Measurements from ENCODE around the gene SP140L.
A peak's percentile ranks its signal among the peaks of the same experiment; 100 is the strongest.
"Not testable (repeated sequence)": the region's sequence is repeated elsewhere in the genome, so short reads cannot be mapped to it uniquely, and the experiment has no call there.

SP140L gene

DNA sequence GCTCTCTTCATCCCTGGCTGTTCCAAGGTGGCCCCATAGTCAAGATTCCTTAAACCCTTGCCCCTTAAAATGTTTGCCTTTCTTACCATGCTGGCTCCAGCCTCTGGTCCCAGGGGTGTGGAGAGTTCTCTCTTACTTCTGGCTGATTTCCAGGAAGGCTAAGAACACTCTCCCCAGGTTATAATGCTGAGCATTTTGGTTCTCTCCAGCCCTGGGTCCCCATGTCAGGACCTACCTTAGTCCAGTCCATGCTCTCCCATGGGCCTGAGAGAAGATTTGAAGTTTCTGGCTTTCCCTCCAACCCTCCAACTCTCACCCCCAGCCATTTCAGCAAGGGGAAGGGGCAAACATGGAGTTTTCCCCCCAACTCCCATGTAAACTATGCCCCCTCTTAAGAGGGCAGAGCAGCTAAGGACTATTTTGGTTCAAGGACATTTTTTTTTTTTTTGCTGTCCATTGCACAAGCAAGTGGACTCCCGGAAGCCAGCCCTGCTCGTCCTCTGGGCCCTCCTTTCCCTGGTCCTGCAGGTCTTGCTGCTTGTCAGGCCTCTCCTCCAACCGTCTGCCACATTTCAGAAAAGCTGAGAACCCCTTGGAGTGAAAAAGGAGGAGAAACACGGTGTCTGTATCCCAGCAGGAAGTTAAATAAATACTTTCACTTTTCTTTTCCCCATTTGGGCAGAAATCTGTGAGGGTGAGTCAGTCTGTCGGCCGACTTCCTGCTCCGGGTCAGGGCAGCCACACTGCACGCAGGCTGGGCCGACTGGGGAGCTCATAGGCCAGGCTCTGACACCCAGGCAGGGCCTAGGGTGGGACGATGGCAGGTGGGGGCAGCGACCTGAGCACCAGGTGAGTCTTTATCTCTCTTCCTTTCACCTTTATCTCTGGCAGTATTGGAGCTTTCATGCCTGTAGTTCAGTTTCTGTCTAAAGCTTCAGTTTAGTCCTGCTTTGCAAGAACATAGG is at the start of gene SP140L:
Gene SP140L, plus strand, starts transcription at position 741 of the 965 bp plus-strand sequence. Its CDS starts 77 bp downstream, at position 818.
- peak; percentile 64 to 78 (median 65) for DNase-seq (ENCODE audit: low read depth in 3 of 3)

DNA sequence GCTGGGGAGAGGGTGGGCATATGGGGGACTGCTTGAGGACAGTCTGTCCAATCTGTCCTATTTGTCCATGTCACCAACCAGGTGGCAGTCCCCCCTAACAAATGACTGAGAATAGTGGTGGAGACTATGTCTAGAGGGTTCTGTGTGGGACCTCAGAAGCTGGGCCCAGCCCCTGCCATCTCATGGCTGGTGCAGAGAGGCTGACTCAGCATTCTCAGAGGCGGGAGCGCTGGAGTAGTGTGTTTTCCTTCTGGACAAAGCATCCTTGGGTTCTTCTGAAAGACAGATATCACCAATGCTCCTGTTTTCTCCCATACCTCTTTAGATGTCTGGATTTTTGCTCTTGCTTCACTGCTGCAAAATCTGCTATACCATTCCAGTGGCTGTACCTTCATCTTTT is 44.1 kb upstream of the SP140L start:
- no peak for DNase-seq (ENCODE audit: low read depth in 3 of 3)

DNA sequence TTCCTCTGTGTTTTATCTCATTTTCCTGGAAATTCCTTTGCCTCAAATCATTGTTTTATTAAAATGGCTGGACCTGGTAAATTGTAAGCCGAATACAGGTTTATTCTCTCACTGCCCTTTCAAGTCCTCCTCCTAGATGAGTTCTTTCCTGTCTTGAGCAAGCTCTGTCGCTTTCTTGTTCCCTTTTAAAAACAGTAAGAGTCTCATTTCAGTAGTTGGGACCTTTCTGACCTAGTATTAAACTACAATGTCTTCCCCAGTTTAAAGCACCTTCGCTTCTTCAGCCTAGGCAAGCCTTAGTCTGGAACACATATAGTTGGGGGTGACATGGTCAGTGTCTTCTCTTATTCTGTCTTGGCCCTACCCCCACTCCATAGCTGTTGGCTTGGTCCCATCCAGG is 40.9 kb upstream of the SP140L start:
- DNase-seq (ENCODE audit: low read depth in 3 of 3), result no peak

DNA sequence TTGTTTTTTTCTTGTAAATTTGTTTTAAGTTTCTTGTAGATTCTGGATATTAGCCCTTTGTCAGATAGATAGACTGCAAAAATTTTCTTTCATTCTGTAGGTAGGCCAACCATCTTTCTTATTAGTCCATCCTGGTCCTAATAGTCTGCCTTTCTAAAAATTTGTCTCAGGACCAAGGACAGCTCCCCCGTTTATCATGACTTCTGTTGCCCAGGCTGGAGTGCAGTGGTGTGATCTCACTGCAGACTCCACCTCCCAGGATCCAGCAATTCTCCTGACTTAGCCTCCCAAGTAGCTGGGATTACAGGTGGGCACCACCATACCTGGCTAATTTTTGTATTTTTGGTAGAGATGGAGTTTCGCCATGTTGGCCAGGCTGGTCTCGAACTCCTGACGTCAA is 37.7 kb upstream of the SP140L start:
- not testable (repeated sequence) for DNase-seq (ENCODE audit: low read depth in 3 of 3)

DNA sequence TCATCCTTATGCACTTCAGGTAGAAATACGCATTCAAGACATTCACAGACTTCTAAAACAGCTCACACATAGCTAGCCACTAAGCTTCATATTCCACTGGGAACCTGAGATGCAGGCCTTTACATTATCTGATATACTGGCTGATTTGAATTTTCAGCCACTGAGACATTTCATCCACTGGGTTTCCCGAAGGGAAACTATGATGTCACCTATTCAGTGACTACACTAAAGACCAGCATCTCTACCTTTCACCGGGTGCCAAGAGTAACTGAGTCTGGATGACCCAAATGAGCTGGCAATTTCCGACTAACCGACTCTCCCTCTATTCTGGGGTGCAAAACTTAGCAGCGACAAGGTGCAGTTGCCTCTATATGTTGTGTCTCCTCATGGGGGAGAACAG is 31.8 kb upstream of the SP140L start:
- DNase-seq (ENCODE audit: low read depth in 3 of 3), result no peak

DNA sequence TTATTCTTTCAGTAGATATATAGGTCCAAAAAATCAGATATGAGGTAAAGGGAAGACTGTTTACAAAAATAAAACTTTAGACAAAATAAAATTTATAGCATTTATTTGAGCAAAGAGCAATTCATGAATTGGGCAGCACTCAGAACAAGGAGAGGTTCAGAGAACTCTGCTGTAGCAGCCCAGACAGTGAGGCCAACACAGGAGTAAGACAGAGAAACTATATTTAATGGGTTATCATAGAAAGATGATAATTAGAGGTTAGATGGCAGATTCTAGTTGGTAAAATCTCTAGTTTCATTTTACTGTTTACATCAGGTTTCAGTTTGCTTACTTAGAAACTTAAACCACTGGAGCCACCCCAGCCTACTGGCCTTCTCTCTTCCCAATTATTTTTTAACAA is 30.1 kb upstream of the SP140L start:
- no peak for DNase-seq (ENCODE audit: low read depth in 3 of 3)

DNA sequence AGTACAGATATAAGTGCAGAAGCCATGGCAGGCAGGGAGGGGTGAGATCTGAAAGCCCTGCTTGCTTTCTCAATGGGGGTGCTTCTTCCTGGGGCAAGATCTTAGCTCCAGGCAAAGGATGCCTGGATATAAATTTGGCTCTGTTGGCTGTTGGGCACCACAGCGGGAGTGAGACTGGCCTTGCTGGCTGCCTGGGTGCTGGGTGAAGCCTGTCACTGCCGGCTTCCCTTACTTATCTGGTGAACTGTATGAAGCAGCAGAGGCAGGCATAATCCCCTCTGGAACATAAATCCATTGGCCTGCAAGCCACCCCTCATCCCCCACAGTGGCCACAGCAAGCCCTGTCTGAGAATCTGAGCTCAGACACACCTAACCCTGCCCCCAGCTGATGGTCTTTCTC is 27.4 kb upstream of the SP140L start:
- DNase-seq (ENCODE audit: low read depth in 3 of 3), result no peak

DNA sequence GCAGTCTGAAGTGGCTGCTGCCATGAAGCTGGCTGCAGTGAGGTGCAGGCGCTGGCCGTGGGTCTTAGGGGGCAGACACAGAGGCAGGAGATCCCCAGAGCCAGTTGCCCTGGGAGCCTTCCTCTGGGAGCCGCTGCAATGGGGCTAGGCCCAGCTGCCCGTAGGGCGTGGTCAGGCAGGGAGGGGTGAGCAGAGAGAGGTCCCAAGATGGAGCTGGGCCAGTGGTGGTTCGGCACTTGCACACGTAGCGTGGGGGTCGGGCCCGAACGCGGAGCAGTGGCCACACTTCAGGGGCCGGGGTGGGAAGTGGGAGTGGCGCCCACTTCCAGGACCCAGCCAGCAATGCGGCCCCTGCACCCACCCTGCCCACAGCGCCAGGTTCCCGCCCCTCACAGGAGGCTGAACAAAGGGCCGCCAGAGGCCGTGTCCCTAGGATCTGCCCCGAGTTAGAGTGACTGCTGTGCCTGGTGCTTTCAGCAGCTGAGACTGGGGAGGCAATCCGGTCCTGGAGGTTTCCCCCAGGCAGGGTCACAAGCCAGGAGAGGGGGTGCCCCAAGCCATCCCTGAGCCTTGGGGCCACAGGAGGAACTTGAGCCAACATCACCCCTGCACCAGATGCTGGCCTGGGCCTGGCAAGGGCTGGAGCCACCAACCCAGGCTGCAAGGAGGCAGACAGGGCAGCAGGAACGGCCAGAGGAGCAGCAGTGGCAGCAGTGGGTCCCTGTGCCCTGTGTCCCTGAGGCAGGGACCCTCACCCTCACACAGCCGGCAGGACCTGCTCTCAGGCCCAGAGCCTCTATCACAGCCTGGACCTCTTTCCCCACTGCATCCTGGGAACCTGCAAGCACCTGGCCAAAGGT is 21.3 kb upstream of the SP140L start:
- DNase-seq (ENCODE audit: low read depth in 3 of 3), result no peak

DNA sequence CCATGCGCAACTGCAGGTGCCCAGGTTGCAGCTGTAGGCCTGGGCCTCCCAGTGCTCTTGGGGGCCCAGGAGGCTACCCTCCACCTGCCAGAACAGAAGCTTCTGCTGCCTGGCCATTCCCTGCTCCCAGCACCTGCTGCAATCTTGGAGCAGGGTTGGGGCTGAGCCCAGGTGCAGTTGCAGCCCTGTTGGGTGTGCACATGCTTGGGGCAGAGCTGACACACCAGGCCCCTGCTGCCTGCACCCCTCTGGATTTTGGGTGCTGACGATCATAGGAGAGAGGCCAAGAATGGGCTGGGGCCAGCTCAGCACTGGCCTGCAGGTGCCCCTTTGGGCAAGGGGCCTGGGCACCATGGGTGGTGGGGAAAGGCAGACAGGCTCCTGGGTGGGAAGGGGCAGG is 20.5 kb upstream of the SP140L start:
- DNase-seq (ENCODE audit: low read depth in 3 of 3), result no peak

DNA sequence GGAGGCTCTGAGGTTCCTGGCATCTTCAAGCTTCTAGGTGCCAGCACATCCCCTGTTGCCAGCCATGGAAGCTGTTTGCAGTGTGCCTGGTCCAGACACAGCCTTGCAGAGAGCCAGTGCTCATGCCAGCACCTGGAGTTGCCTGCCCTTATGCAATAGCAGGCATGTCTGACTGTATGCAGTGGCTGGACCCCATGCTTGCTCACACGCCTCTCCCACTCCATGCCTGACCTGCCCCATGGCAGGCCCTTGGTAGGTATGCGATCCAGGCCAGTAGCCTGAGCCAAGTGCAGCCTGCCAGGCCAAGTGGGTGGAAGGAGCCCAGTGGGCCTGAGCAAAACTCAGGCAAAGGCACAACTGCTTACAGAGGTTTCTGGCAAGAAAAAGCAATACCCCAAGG is 19.5 kb upstream of the SP140L start:
- no peak for DNase-seq (ENCODE audit: low read depth in 3 of 3)

DNA sequence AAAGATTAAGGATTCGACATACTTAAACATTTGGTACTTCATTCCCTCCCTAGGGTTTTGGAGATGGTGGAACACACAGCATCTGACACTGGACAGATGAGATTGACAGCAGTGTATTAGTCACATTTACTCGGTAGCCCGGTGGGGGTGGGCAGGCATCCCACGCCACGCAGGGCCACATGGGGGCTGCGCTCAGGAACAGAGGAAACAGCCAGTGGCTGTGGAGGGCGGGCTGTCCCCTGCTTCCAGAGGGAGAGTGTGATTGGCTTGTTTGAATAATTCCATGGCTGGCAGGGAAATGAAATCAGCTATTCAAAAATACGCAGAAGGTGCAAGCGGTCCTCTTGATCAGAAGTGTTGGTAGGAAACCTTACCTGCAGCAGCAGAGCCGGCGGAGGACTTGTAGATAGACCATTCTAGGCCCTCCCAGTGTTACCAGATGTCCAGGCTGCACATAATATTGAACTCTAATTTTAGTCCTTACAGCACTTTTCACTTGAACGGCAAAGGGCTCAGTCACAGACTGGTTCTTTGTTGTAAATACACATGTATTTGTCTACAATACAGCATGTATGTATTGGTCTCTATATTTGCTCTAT is 18.5 kb upstream of the SP140L start:
- no peak for DNase-seq (ENCODE audit: low read depth in 3 of 3)

DNA sequence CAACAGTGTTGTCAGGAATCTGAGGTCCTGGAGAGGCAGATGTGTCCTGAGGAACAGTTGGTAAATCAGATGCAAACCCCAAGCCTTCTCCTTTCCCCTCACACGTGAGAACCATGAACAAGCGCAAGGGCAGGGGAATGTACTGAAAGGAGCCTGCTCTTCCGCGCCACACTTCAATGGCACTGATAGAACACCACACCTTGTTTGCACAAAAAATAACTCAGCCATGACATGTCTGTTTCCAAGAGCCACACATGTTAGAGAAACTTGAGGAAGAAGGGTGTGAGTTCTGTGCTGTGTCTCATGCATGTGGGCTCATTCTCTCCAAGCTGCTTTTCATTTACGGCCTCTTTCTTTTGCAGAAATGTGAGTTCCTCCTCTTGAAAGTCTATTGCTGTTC is 16.2 kb upstream of the SP140L start:
- DNase-seq (ENCODE audit: low read depth in 3 of 3), result not testable (repeated sequence)

DNA sequence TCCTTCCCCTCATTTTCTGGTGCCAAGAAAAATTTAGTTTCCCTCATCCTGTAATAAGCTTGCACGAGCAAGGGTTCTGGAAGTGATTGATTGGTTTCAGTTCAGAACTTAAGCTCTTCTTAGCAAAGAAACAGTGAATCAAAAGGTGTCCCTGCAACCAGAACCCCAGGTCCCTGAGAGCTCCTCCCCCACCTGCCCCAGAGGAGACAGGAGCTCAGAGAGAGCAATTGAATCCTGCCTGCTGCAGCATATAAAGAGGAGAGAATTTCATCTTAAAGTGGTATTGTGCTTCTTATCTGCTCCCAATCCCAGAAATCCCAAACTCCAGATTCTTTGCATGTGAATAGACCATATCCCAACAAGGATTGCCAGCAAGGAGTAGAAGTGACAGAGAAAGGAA is 15.4 kb upstream of the SP140L start:
- not testable (repeated sequence) for DNase-seq (ENCODE audit: low read depth in 3 of 3)

DNA sequence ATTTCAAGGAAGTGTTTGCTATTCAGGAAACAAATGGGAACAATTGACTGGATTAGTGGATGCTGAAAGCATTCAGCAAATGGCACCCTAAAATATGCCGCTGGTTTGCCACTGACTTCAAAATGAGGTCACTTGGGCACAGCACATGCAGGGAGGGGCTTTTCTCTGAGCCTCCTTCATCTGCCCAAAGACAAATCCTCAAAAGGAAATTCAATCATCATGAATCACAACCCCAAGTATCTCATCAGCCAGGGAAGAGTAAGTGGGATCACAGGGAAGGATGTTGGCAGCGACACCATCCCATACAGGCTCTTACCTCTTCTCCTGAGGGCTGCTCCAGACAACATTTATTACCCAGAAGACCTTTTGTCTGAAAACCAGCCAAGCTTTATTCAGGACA is 14.4 kb upstream of the SP140L start:
- DNase-seq (ENCODE audit: low read depth in 3 of 3), result no peak

DNA sequence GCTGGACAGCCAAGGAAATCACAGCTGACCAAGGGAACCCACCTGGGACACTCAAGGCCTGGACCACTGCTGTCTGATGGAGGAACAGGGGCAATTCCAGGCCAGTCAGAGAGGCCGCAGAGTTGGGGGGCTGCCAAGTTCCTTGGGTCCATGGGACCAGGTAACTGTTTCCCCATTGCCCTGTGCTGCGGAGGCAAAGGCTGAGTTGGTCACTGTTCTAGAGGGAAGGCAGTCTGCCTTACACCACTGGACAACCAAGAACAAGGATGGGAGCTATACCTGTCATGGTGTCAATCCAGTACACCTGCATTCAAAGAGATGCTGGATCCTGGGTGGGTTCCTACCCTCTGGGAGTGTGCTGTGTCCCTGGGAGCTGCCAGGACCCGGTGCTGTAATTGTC is 9.6 kb upstream of the SP140L start:
- DNase-seq (ENCODE audit: low read depth in 3 of 3), result no peak

DNA sequence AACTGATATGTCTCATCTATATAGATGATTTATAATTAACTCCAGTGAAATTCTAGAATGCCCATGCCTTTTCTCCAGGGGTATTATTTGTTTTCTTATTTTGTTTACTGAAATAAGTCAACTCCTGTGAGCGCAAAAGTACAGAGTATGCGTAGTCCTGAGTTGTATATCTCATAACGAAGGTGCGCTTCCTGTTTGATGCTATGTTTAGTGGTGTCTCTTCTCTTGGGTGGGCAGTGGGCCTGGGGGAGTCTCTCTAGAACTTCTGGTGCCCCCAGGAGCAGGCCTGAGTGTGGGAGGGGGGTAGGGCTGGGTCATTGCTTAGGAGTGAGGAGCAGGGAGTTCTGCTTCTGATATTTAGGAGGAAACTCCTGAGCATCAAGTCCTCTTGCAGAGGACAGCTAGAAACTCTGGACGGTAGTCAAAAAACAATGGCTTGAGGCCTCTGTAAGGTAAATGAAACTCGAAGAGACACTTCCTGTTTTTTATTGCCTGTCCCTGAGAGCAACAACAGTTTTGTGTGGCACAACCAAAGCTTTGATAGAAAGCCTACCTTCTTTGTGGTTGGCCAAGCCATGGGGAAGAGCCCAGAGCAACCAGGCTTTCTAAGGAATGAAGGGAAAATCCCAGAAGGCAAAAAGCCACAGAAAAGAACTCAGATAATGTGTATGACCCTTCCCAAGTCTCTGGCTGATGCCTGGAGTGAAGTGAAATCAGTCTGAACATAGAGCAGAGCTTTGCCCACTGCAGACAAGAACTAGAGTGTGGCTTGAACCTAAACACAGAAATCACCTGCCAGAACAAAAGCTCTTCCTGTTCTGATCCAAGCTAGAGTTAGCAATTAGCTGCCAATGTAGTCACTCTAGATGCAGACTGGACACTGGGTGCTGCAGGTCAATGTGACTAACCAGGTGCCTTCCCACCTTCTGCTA is 8.5 kb upstream of the SP140L start:
- no peak for DNase-seq (ENCODE audit: low read depth in 3 of 3)

DNA sequence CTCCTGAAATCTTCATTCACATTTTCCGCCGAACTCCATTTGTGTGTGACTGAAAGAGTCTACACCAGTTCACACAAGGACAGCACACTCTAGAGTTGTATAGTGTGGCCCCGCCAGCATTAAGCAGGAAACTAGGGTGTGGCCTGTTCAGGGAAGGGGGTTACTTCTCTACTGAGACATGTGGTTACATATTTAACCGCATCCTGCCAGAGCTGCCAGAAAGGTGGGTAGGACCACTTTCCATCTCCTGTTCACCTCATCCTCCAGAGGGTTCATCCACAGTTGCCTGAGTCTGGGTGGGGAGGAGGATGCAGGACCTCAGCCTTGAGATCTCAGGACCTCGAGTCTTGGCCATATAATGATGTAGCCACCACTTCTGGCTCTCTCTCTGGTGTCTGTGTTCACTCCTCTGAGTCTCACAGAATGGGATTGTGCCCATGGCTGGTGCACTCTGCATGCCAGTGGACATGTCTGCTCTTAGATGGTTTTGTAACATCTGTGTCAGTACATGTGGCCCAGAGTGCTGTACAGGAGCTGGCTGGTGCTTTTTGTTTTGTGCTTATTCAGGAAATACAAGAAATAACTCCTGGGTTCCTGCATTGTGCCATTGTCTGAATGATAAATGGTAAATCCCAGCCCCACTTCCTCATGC is 7.7 kb upstream of the SP140L start:
- DNase-seq (ENCODE audit: low read depth in 3 of 3), result peak; percentile 11 to 58 (median 20)

DNA sequence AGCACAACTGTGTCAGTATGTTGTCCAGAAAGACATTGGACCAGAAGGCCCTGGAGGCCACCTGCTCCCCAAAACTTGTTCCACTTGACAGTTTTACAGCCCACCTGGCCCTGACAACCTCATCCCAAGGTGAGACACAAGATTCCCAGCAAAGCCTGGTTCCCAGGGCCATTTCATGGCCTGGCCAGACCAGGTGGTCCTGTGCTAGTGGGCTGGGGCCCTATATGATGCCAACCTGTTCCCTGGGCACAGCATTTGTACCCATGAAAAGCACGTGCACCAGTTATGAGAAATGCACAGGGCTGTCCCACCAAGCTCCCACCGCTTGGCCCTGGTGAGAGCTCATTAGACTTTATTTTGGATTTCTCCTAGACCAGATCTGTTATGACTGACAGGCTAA is 6.0 kb upstream of the SP140L start:
- no peak for DNase-seq (ENCODE audit: low read depth in 3 of 3)

DNA sequence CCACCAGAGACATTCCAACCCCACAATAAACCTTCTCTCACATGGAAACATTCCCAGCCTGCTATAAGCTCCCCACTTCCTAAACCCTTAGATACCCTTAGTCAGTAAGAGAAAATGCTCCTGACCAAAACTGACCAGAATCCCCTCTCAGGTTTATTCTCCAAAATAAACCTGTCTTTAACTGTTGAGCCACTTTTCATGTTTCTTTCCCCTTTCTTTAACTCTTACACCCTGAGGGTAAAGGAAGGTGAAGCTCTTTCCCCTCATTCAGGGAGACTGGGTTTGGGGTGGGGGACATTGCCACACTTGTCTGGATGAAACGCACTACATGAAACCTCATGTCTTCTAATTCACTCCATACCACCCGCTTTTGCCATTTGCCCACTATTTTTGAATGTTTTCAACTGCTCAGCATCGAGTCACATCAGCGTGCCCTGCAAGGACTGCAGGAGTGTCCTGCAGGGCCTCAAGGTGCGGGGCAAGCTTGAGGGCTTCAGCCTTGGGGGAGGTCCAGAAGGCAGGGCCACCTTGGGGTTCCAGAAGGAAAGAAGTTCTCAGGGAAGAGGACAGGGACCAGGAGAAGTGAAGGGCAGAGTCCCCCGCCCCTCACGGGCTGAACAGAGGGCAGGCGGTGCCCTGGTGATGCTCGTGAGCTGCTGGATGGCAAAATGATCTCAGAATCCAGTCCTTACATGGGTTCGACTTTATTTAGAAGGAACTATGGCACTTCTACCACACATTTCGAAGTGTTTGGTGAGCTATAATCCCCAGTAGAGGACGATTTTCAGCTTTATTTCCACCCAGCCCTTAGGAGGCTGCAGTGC is 4.2 kb upstream of the SP140L start:
- DNase-seq (ENCODE audit: low read depth in 3 of 3), result no peak
